Activated CD4-positive, alpha-beta T cell treated with anti-CD3 and anti-CD28 coated beads, Interleukin-2, amount 10 ng/mL, durations not matched to agents 7 days and 5 days (primary cell): ENCODE data around the gene PPP1R12B. TPM values are rescaled to one million over a fixed set of nuclear protein-coding genes. Genes with fewer than 3 reads are reported as not detected.
"Not testable (repeated sequence)": the region's sequence is repeated elsewhere in the genome, so short reads cannot be mapped to it uniquely, and the experiment has no call there.

ENCODE experiments used
- CTCF ChIA-PET: fragments of 350-600 bp; sonication (Branson Sonifier 250); formaldehyde crosslinking; loops from one replicate; lab custom pipeline; 2021; ENCODE audit warnings: antibody characterized with exemption; lab: Charles Lee
- POLR2A ChIA-PET: fragments of 350-600 bp; sonication (Branson Sonifier 250); formaldehyde crosslinking; loops from one replicate; lab custom pipeline; 2021; ENCODE audit warnings: antibody characterized with exemption; lab: Charles Lee
- DNase-seq: peaks from one replicate; pipeline ENCODE4 v3.0.0-alpha.2; 2020
- H3K27ac Mint-ChIP-seq: one replicate; pipeline ENCODE4 v1.8.0; 2021; ENCODE audit warnings: mild to moderate bottlenecking, moderate library complexity, mixed read lengths
- H3K27me3 Mint-ChIP-seq: one replicate; pipeline ENCODE4 v1.8.0; 2021; ENCODE audit warnings: mixed read lengths
- H3K36me3 Mint-ChIP-seq: one replicate; pipeline ENCODE4 v1.8.0; 2021; ENCODE audit warnings: low read depth, mixed read lengths
- H3K4me1 Mint-ChIP-seq: one replicate; pipeline ENCODE4 v1.8.0; 2021; ENCODE audit warnings: mixed read lengths
- H3K4me3 Mint-ChIP-seq: one replicate; pipeline ENCODE4 v1.8.0; 2021; ENCODE audit warnings: mild to moderate bottlenecking, moderate library complexity, mixed read lengths
- H3K9me3 Mint-ChIP-seq: one replicate; pipeline ENCODE4 v1.8.0; 2021; ENCODE audit warnings: mixed read lengths
- total RNA-seq, 2 experiments: library from RNA; stranded (reverse); gene quantifications; one replicate each; pipeline ENCODE4 v1.2.3, GENCODE V29; 2021

The PPP1R12B gene
- total RNA-seq, 2 experiments from 2014 or later = 20.2 to 25.0 TPM

DNA sequence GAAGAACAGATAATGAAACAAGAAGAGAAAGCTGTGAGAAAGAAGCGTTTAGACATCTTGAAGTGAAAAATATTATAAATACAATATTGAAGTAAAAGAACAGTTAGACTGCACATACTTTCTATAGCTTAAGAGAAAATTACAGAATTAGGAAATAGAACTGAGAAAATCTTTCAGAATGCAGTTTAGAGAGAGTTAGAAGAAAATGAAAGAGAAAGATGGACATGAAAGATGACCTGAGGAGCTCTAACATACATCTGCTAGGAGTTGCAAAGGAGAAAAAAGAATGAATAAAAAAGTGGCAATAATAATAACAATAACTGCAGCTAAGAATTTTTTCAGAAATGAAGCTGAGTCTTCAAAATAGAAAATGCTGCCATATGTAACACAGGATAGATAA lies 173.0 kb downstream of the PPP1R12B start:
- H3K9me3 Mint-ChIP-seq, H3K27ac Mint-ChIP-seq, CTCF ChIA-PET: not testable (repeated sequence)

DNA sequence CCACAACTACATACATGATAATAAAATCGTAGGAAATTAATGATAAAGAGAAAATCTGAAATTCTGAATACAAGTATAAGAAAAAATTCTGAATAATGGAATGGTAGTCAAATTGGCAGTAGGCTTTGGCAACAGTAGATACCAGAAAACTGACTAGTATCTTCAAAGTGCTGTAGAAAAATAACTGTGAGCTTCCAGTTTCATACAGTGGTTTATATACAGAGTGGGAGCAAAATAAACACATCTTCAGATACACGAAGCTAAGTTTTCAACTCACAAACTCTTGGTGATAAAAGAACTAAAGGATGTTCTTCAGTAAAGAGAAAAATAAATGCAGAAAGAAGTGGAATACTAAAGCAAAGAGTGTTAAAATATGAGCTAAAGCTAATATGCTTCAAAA lies 173.4 kb downstream of the PPP1R12B start:
- Mint-ChIP-seq H3K4me3 (no peak overlapping the region), H3K4me1 (peaks cover 8% of the 10 kb centered on the region), H3K9me3 (no peaks in the 10 kb centered on the region), H3K36me3 (peaks cover 5% of the 10 kb centered on the region), H3K27ac (no peak overlapping the region), H3K27me3 (no peaks in the 10 kb centered on the region)
- no peak for DNase-seq
- POLR2A ChIA-PET = no interaction called here
- CTCF ChIA-PET = no interaction called here

More for the DNA sequence above, 173.0 kb downstream of the PPP1R12B start:
- H3K4me1 Mint-ChIP-seq, H3K4me3 Mint-ChIP-seq, H3K27me3 Mint-ChIP-seq, H3K36me3 Mint-ChIP-seq, POLR2A ChIA-PET, DNase-seq: not testable (repeated sequence)

DNA sequence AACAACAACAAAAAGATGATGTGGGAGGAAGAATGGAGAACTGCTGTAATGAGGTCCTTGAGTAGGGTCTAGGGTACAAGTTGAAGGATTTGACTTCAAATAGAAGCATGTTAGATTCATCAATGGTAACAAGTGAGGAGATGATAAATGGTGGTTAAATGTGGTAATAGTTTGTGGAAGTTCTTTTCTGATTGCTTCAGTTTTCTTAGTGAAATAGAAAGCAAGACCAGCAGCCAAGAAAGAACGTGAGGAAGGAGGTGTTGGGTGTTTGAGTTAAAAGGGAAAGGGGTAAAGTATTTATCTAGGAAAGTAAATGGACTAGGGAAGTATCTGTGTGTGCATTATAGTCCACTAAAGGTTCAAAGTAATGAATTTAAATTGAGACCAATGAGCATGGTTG lies 177.6 kb downstream of the PPP1R12B start:
- H3K36me3 Mint-ChIP-seq, POLR2A ChIA-PET, H3K4me3 Mint-ChIP-seq, H3K9me3 Mint-ChIP-seq, H3K27me3 Mint-ChIP-seq, DNase-seq, CTCF ChIA-PET, H3K4me1 Mint-ChIP-seq, H3K27ac Mint-ChIP-seq: not testable (repeated sequence)

GRCh38 chr1:202528096-202528722 lies 179.7 kb downstream of the PPP1R12B start:
- H3K36me3 Mint-ChIP-seq, H3K4me3 Mint-ChIP-seq, H3K9me3 Mint-ChIP-seq, DNase-seq, H3K4me1 Mint-ChIP-seq, CTCF ChIA-PET, H3K27ac Mint-ChIP-seq, H3K27me3 Mint-ChIP-seq, POLR2A ChIA-PET: not testable (repeated sequence)

DNA sequence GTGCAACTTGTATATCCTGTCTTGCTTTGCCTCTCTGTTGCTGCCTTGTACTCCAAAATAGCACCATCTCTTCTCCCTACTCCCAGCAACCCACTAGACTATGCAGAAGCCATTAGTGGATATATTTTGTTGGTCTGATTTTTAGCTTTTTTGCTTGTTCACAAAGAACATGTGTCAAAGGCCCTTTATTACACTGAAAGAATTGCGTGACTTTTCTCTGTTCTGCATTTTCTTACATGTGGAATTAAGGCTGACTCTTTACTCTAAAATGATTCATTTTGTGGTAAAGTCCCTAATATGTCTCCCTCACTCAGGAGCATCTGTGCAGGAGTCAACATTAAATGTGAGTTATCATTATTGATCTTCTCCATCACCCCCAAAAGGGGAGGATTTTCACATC lies 182.2 kb downstream of the PPP1R12B start:
- CTCF ChIA-PET, H3K36me3 Mint-ChIP-seq, H3K27ac Mint-ChIP-seq, POLR2A ChIA-PET, H3K27me3 Mint-ChIP-seq, DNase-seq, H3K4me1 Mint-ChIP-seq, H3K9me3 Mint-ChIP-seq, H3K4me3 Mint-ChIP-seq: not testable (repeated sequence)

GRCh38 chr1:202531472-202531811 lies 182.9 kb downstream of the PPP1R12B start:
- no peaks in the 10 kb centered on the region for H3K27me3 Mint-ChIP-seq
- DNase-seq = no peak
- H3K4me3 Mint-ChIP-seq = no peak overlapping the region
- POLR2A ChIA-PET = no interaction called here
- no peaks in the 10 kb centered on the region for H3K9me3 Mint-ChIP-seq
- H3K36me3 Mint-ChIP-seq = no peaks in the 10 kb centered on the region
- CTCF ChIA-PET = no interaction called here
- H3K4me1 Mint-ChIP-seq = peaks cover 3% of the 10 kb centered on the region
- H3K27ac Mint-ChIP-seq = no peak overlapping the region

DNA sequence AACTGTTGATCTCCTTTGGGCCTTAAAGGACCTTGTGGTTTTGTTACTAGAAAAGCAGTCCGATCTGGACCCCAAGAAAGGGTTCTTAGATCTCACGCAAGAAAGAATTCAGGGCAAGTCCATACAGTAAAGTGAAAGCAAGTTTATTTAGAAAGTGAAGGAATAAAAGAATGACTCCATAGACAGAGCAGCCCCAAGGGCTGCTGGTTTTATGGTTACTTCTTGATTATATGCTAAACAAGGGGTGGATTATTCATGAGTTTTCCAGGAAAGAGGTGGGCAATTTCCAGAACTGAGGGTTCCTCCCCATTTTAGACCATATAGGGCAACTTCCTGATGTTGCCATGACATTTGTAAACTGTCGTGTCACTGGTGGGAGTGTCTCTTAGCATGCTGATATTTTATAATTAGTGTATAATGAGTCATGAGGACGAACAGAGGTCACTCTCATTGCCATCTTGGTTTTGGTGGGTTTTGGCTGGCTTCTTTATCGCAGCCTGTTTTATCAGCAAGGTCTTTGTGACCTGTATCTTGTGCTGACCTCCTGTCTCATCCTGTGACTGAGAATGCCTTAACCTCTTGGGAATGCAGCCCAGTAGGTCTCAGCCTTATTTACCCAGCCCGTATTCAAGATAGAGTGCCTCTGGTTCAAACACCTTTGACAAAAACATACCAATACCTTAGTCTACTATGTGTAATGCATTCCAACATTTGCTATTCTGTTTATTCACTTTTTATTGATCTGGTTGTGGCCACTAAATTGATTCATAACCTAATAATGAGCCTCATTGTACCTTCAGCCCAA lies 183.5 kb downstream of the PPP1R12B start:
- DNase-seq, H3K27ac Mint-ChIP-seq, CTCF ChIA-PET, H3K4me3 Mint-ChIP-seq, H3K36me3 Mint-ChIP-seq, H3K27me3 Mint-ChIP-seq, H3K4me1 Mint-ChIP-seq, H3K9me3 Mint-ChIP-seq, POLR2A ChIA-PET: not testable (repeated sequence)

GRCh38 chr1:202539166-202539574 lies 190.7 kb downstream of the PPP1R12B start:
- H3K27me3 Mint-ChIP-seq, POLR2A ChIA-PET, CTCF ChIA-PET, H3K27ac Mint-ChIP-seq, H3K9me3 Mint-ChIP-seq, H3K4me3 Mint-ChIP-seq, H3K36me3 Mint-ChIP-seq, H3K4me1 Mint-ChIP-seq, DNase-seq: not testable (repeated sequence)

GRCh38 chr1:202539583-202539982 lies 191.1 kb downstream of the PPP1R12B start:
- H3K27me3 Mint-ChIP-seq, DNase-seq, H3K9me3 Mint-ChIP-seq, H3K4me1 Mint-ChIP-seq, CTCF ChIA-PET, H3K36me3 Mint-ChIP-seq, H3K27ac Mint-ChIP-seq, H3K4me3 Mint-ChIP-seq, POLR2A ChIA-PET: not testable (repeated sequence)

GRCh38 chr1:202540014-202540413 lies 191.5 kb downstream of the PPP1R12B start:
- H3K27me3 Mint-ChIP-seq = no peaks in the 10 kb centered on the region
- no peak overlapping the region for H3K4me3 Mint-ChIP-seq
- H3K4me1 Mint-ChIP-seq = no peaks in the 10 kb centered on the region
- no peaks in the 10 kb centered on the region for H3K9me3 Mint-ChIP-seq
- ChIA-PET CTCF (no interaction called here), POLR2A (interaction anchor here (0.6 kb wide), 1 partner anchor 21 kb away, joined by 3 read pairs; no protein-coding TSS in a partner anchor)
- DNase-seq = no peak
- H3K36me3 Mint-ChIP-seq = no peaks in the 10 kb centered on the region
- no peak overlapping the region for H3K27ac Mint-ChIP-seq

GRCh38 chr1:202540448-202540847 lies 191.9 kb downstream of the PPP1R12B start:
- Mint-ChIP-seq H3K9me3 (no peaks in the 10 kb centered on the region), H3K4me1 (peaks cover 1% of the 10 kb centered on the region), H3K4me3 (no peak overlapping the region), H3K27me3 (no peaks in the 10 kb centered on the region), H3K36me3 (no peaks in the 10 kb centered on the region), H3K27ac (no peak overlapping the region)
- POLR2A ChIA-PET = interaction anchor here (0.6 kb wide), 1 partner anchor 21 kb away, joined by 3 read pairs; no protein-coding TSS in a partner anchor
- CTCF ChIA-PET = no interaction called here
- no peak for DNase-seq

DNA sequence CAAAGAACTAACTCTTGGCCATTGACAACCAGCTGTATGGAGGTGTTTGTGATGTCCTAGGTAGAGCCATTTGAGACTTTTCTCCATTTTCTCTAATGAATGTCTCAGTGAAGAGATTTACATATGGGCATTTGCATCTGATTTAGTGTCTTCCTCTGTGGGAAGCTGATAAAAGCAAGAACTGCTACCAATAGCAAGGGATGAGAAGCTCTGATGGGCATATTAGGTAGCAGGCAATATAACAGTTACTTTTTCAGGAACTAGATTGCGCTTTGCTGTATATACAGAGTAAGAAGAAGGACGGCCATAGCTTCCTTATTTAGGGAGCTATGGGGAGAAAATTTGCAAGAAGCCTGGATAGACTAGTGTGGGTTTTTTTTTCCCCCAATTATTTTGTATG lies 192.4 kb downstream of the PPP1R12B start:
- H3K27ac Mint-ChIP-seq, CTCF ChIA-PET, H3K36me3 Mint-ChIP-seq, DNase-seq, POLR2A ChIA-PET, H3K27me3 Mint-ChIP-seq, H3K4me1 Mint-ChIP-seq, H3K9me3 Mint-ChIP-seq, H3K4me3 Mint-ChIP-seq: not testable (repeated sequence)

DNA sequence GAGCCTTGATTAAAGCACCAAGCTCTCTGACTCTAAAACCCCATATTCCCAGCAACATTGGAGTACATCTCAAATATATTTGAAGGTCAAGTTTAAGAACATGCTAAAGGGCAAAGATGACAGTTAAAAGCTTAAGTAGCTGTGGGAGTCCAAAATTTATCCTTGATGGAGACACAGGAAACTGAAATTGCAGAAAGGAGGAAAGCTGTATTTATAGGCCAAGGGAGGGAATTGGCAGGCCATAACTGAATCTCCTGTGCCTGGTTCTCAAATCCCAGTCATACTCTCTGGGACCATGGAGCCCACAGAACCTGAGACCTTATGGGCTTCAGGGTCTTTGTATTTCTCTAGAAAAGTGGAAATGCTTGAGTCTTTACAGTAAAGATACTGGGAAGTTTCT lies 193.9 kb downstream of the PPP1R12B start:
- POLR2A ChIA-PET, DNase-seq, H3K36me3 Mint-ChIP-seq, H3K4me3 Mint-ChIP-seq, H3K27me3 Mint-ChIP-seq, H3K9me3 Mint-ChIP-seq, H3K27ac Mint-ChIP-seq, CTCF ChIA-PET: not testable (repeated sequence)
- peaks cover 19% of the 10 kb centered on the region for H3K4me1 Mint-ChIP-seq

- DNase-seq, H3K36me3 Mint-ChIP-seq, CTCF ChIA-PET, H3K4me3 Mint-ChIP-seq, H3K9me3 Mint-ChIP-seq, H3K27ac Mint-ChIP-seq, H3K27me3 Mint-ChIP-seq, POLR2A ChIA-PET: not testable (repeated sequence)
- peaks cover 19% of the 10 kb centered on the region for H3K4me1 Mint-ChIP-seq
Measured at GRCh38 chr1:202543537-202543936, 195.0 kb downstream of the PPP1R12B start.
